Measurements from ENCODE around the gene SLC15A5. TPM values are rescaled to one million over a fixed set of nuclear protein-coding genes. Genes with fewer than 3 reads are reported as not detected.

SLC15A5 gene
- total RNA-seq, 1 donor from 2014 or later, result not detected

- Histone ChIP-seq H3K36me3 (ENCODE audit: control insufficient read depth in 3 of 3, insufficient read depth in 3 of 3, low read length in 3 of 3) (no peaks in the 10 kb centered on the region), H3K9me3 (ENCODE audit: control insufficient read depth in 3 of 3, low read length in 3 of 3) (no peaks in the 10 kb centered on the region)
Observed at GRCh38 chr12:16166563-16167470, 110.7 kb downstream of the SLC15A5 start.

GRCh38 chr12:16165506-16165905 lies 112.0 kb downstream of the SLC15A5 start:
- Histone ChIP-seq H3K27me3 (ENCODE audit: control insufficient read depth in 3 of 3, insufficient read depth in 3 of 3, low read length in 3 of 3) (no peaks in the 10 kb centered on the region), H3K9me3 (ENCODE audit: control insufficient read depth in 3 of 3, low read length in 3 of 3) (no peaks in the 10 kb centered on the region), H3K4me3 (ENCODE audit: low read length in 3 of 3) (no peak overlapping the region), H3K4me1 (ENCODE audit: control insufficient read depth in 3 of 3, insufficient read depth in 3 of 3, low read length in 3 of 3) (no peaks in the 10 kb centered on the region), H3K9ac (ENCODE audit: low read depth in 1 of 3, low read length in 3 of 3) (no peak overlapping the region), H3K36me3 (ENCODE audit: control insufficient read depth in 3 of 3, insufficient read depth in 3 of 3, low read length in 3 of 3) (no peaks in the 10 kb centered on the region), H3K27ac (ENCODE audit: low read depth, low read length) (no peak overlapping the region)

More at GRCh38 chr12:16166563-16167470, 110.7 kb downstream of the SLC15A5 start:
- Histone ChIP-seq H3K4me3 (ENCODE audit: low read length in 3 of 3) (no peak overlapping the region), H3K27me3 (ENCODE audit: control insufficient read depth in 3 of 3, insufficient read depth in 3 of 3, low read length in 3 of 3) (no peaks in the 10 kb centered on the region), H3K4me1 (ENCODE audit: control insufficient read depth in 3 of 3, insufficient read depth in 3 of 3, low read length in 3 of 3) (no peaks in the 10 kb centered on the region), H3K9ac (ENCODE audit: low read depth in 1 of 3, low read length in 3 of 3) (no peak overlapping the region), H3K27ac (ENCODE audit: low read depth, low read length) (no peak overlapping the region)

- H3K36me3 ChIP-seq (ENCODE audit: control insufficient read depth in 3 of 3, insufficient read depth in 3 of 3, low read length in 3 of 3), result no peaks in the 10 kb centered on the region
- H3K27me3 ChIP-seq (ENCODE audit: control insufficient read depth in 3 of 3, insufficient read depth in 3 of 3, low read length in 3 of 3), result no peaks in the 10 kb centered on the region
- H3K27ac ChIP-seq (ENCODE audit: low read depth, low read length), result no peak overlapping the region
- no peaks in the 10 kb centered on the region for H3K4me1 ChIP-seq (ENCODE audit: control insufficient read depth in 3 of 3, insufficient read depth in 3 of 3, low read length in 3 of 3)
- no peak overlapping the region for H3K9ac ChIP-seq (ENCODE audit: low read depth in 1 of 3, low read length in 3 of 3)
- H3K4me3 ChIP-seq (ENCODE audit: low read length in 3 of 3), result no peak overlapping the region
- no peaks in the 10 kb centered on the region for H3K9me3 ChIP-seq (ENCODE audit: control insufficient read depth in 3 of 3, low read length in 3 of 3)
Observed at GRCh38 chr12:16163901-16164300, 113.6 kb downstream of the SLC15A5 start.

GRCh38 chr12:16163146-16163545 lies 114.3 kb downstream of the SLC15A5 start:
- Histone ChIP-seq H3K4me1 (ENCODE audit: control insufficient read depth in 3 of 3, insufficient read depth in 3 of 3, low read length in 3 of 3) (no peaks in the 10 kb centered on the region), H3K4me3 (ENCODE audit: low read length in 3 of 3) (no peak overlapping the region), H3K9ac (ENCODE audit: low read depth in 1 of 3, low read length in 3 of 3) (no peak overlapping the region), H3K9me3 (ENCODE audit: control insufficient read depth in 3 of 3, low read length in 3 of 3) (no peaks in the 10 kb centered on the region), H3K27ac (ENCODE audit: low read depth, low read length) (no peak overlapping the region), H3K36me3 (ENCODE audit: control insufficient read depth in 3 of 3, insufficient read depth in 3 of 3, low read length in 3 of 3) (no peaks in the 10 kb centered on the region), H3K27me3 (ENCODE audit: control insufficient read depth in 3 of 3, insufficient read depth in 3 of 3, low read length in 3 of 3) (no peaks in the 10 kb centered on the region)

GRCh38 chr12:16159571-16159970 lies 117.9 kb downstream of the SLC15A5 start:
- H3K9me3 ChIP-seq (ENCODE audit: control insufficient read depth in 3 of 3, low read length in 3 of 3), result no peaks in the 10 kb centered on the region
- H3K36me3 ChIP-seq (ENCODE audit: control insufficient read depth in 3 of 3, insufficient read depth in 3 of 3, low read length in 3 of 3), result no peaks in the 10 kb centered on the region
- no peak overlapping the region for H3K27ac ChIP-seq (ENCODE audit: low read depth, low read length)
- H3K4me3 ChIP-seq (ENCODE audit: low read length in 3 of 3), result no peak overlapping the region
- H3K27me3 ChIP-seq (ENCODE audit: control insufficient read depth in 3 of 3, insufficient read depth in 3 of 3, low read length in 3 of 3), result no peaks in the 10 kb centered on the region
- H3K9ac ChIP-seq (ENCODE audit: low read depth in 1 of 3, low read length in 3 of 3), result no peak overlapping the region
- no peaks in the 10 kb centered on the region for H3K4me1 ChIP-seq (ENCODE audit: control insufficient read depth in 3 of 3, insufficient read depth in 3 of 3, low read length in 3 of 3)

GRCh38 chr12:16158050-16158449 lies 119.4 kb downstream of the SLC15A5 start:
- H3K36me3 ChIP-seq (ENCODE audit: control insufficient read depth in 3 of 3, insufficient read depth in 3 of 3, low read length in 3 of 3), result no peaks in the 10 kb centered on the region
- H3K4me1 ChIP-seq (ENCODE audit: control insufficient read depth in 3 of 3, insufficient read depth in 3 of 3, low read length in 3 of 3), result no peaks in the 10 kb centered on the region
- no peaks in the 10 kb centered on the region for H3K9me3 ChIP-seq (ENCODE audit: control insufficient read depth in 3 of 3, low read length in 3 of 3)
- no peak overlapping the region for H3K9ac ChIP-seq (ENCODE audit: low read depth in 1 of 3, low read length in 3 of 3)
- H3K4me3 ChIP-seq (ENCODE audit: low read length in 3 of 3), result no peak overlapping the region
- no peak overlapping the region for H3K27ac ChIP-seq (ENCODE audit: low read depth, low read length)
- H3K27me3 ChIP-seq (ENCODE audit: control insufficient read depth in 3 of 3, insufficient read depth in 3 of 3, low read length in 3 of 3), result no peaks in the 10 kb centered on the region

GRCh38 chr12:16155938-16156337 lies 121.5 kb downstream of the SLC15A5 start:
- Histone ChIP-seq H3K27ac (ENCODE audit: low read depth, low read length) (no peak overlapping the region), H3K4me3 (ENCODE audit: low read length in 3 of 3) (no peak overlapping the region), H3K4me1 (ENCODE audit: control insufficient read depth in 3 of 3, insufficient read depth in 3 of 3, low read length in 3 of 3) (no peaks in the 10 kb centered on the region), H3K9ac (ENCODE audit: low read depth in 1 of 3, low read length in 3 of 3) (no peak overlapping the region), H3K9me3 (ENCODE audit: control insufficient read depth in 3 of 3, low read length in 3 of 3) (no peaks in the 10 kb centered on the region), H3K27me3 (ENCODE audit: control insufficient read depth in 3 of 3, insufficient read depth in 3 of 3, low read length in 3 of 3) (no peaks in the 10 kb centered on the region), H3K36me3 (ENCODE audit: control insufficient read depth in 3 of 3, insufficient read depth in 3 of 3, low read length in 3 of 3) (no peaks in the 10 kb centered on the region)

- Histone ChIP-seq H3K27ac (ENCODE audit: low read depth, low read length) (no peak overlapping the region), H3K36me3 (ENCODE audit: control insufficient read depth in 3 of 3, insufficient read depth in 3 of 3, low read length in 3 of 3) (no peaks in the 10 kb centered on the region), H3K4me3 (ENCODE audit: low read length in 3 of 3) (no peak overlapping the region), H3K9ac (ENCODE audit: low read depth in 1 of 3, low read length in 3 of 3) (no peak overlapping the region), H3K4me1 (ENCODE audit: control insufficient read depth in 3 of 3, insufficient read depth in 3 of 3, low read length in 3 of 3) (no peaks in the 10 kb centered on the region), H3K9me3 (ENCODE audit: control insufficient read depth in 3 of 3, low read length in 3 of 3) (no peaks in the 10 kb centered on the region), H3K27me3 (ENCODE audit: control insufficient read depth in 3 of 3, insufficient read depth in 3 of 3, low read length in 3 of 3) (no peaks in the 10 kb centered on the region)
Observed at GRCh38 chr12:16154990-16155389, 122.5 kb downstream of the SLC15A5 start.

GRCh38 chr12:16152885-16153673 lies 124.4 kb downstream of the SLC15A5 start:
- no peaks in the 10 kb centered on the region for H3K9me3 ChIP-seq (ENCODE audit: control insufficient read depth in 3 of 3, low read length in 3 of 3)
- H3K27ac ChIP-seq (ENCODE audit: low read depth, low read length), result no peak overlapping the region
- H3K4me3 ChIP-seq (ENCODE audit: low read length in 3 of 3), result no peak overlapping the region
- H3K36me3 ChIP-seq (ENCODE audit: control insufficient read depth in 3 of 3, insufficient read depth in 3 of 3, low read length in 3 of 3), result no peaks in the 10 kb centered on the region
- no peaks in the 10 kb centered on the region for H3K27me3 ChIP-seq (ENCODE audit: control insufficient read depth in 3 of 3, insufficient read depth in 3 of 3, low read length in 3 of 3)
- no peak overlapping the region for H3K9ac ChIP-seq (ENCODE audit: low read depth in 1 of 3, low read length in 3 of 3)
- no peaks in the 10 kb centered on the region for H3K4me1 ChIP-seq (ENCODE audit: control insufficient read depth in 3 of 3, insufficient read depth in 3 of 3, low read length in 3 of 3)

- Histone ChIP-seq H3K27me3 (ENCODE audit: control insufficient read depth in 3 of 3, insufficient read depth in 3 of 3, low read length in 3 of 3) (no peaks in the 10 kb centered on the region), H3K36me3 (ENCODE audit: control insufficient read depth in 3 of 3, insufficient read depth in 3 of 3, low read length in 3 of 3) (no peaks in the 10 kb centered on the region), H3K9ac (ENCODE audit: low read depth in 1 of 3, low read length in 3 of 3) (no peak overlapping the region), H3K4me3 (ENCODE audit: low read length in 3 of 3) (no peak overlapping the region), H3K9me3 (ENCODE audit: control insufficient read depth in 3 of 3, low read length in 3 of 3) (no peaks in the 10 kb centered on the region), H3K27ac (ENCODE audit: low read depth, low read length) (no peak overlapping the region), H3K4me1 (ENCODE audit: control insufficient read depth in 3 of 3, insufficient read depth in 3 of 3, low read length in 3 of 3) (no peaks in the 10 kb centered on the region)
Observed at GRCh38 chr12:16150276-16150675, 127.2 kb downstream of the SLC15A5 start.

Measured in skeletal muscle tissue (tissue), 4 donors.